HG02938 (cell line): ENCODE results near the gene CABLES2.

ENCODE experiments used
- ATAC-seq: cut with Tn5 transposase; IDR thresholded peaks from one replicate; pipeline ENCODE4 v1.9.1; 2021; ENCODE audit warnings: mild to moderate bottlenecking, moderate library complexity; ENCODE audit not compliant: unreplicated experiment

The CABLES2 gene

GRCh38 chr20:62362991-62363919 lies 43.8 kb downstream of the CABLES2 start:
- ATAC-seq = no peak

DNA sequence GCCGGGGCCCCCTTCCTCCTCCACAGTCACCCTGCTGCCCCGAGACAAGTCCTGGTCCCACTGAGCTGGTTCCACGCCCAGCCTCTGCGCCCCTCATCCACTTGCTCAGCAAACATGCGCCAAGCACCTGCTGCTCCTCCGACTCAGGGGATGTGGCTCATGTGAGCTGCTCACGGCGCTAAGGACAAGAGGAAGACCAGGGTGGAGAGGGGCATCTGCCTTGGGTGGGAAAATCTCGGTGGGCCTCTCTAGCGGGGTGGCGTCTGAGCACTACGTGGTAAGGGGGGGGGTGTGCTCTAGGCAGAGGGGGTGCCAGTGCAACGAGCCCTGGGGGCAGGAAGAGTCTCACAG lies 44.5 kb downstream of the CABLES2 start:
- ATAC-seq = no peak

DNA sequence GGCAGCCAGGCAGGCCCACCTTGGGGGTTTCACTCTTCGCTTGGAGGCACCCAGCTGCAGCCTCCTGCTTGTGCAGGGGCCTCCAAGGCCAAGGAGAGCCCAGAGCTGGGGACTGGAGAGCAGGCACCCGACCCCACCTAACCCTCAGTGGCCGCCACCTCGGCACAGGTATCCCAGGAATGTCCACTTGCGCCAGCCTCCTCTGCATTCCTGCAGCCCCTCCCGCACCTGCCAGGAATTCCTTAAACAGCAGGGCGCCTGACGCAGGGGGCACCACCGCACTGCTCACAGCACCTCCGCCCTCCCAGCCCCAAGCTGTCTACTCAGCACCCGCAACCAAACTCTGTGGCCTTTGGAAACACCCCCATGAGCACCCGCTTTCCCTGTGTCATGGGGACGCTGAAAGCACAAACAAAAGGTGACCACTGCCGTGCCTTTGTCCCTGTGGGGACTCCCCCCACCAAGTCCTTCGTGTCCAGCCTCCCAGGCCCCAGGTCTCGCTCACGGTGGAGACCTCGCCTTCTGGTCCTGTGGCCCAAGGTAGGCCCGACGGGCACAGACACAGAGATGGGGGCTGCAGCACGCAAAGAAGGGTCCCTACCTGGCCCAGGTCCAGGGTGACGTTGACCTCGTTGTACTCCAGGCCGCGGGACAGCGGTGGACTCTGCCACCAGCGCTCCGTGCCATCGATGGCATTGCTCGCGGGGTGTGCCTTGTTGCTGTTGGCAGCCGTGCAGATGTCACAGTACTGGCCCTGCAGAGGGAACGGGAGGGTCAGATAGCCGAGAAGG lies 45.1 kb downstream of the CABLES2 start:
- ATAC-seq = no peak

DNA sequence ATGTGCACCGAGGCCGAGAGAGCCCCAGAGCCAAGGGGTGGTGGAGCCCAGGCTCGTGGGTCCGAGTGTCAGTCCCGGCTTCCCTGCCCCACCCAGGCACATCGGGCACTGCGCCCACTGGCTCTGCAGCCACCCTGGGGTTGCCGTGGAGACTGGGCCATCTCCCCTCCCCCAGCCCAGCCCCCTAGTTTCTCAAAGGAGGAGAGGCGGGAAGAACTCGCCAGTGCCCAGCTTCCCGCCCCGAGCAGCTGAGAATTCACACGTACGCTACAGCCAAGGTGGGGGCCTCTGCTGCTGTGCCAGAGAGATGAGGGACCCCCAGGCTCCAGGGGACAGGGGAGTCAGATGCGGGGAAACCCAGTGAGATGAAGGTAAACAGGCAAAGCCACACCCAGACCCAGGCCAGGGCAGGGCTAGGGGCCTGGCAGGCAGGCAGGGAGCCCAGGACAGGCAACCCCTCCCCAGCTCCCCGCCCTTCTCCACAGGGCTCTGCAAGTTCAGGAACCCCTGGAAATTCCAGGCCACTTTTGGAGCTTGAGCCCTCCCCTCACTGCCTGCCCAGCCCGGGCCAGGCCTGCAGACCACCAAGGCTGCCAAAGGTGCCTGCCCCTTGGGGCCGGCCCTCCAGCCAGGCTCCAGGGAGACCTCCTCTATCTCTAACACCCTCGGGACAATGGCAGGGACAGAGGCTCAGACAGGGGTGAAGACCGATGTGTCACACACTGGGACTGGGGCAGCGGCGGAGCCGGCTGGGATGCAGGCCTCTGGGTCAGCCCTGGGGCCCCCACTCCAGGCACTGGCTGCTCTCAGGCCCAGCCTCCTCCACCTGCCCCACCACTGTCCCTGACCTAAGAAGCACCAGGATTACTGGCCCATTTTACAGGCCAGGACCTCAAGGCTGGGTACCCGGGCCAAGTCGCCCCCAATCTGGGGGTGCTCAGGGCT lies 46.0 kb downstream of the CABLES2 start:
- ATAC-seq = no peak

GRCh38 chr20:62359491-62360121 lies 47.5 kb downstream of the CABLES2 start:
- ATAC-seq = no peak

DNA sequence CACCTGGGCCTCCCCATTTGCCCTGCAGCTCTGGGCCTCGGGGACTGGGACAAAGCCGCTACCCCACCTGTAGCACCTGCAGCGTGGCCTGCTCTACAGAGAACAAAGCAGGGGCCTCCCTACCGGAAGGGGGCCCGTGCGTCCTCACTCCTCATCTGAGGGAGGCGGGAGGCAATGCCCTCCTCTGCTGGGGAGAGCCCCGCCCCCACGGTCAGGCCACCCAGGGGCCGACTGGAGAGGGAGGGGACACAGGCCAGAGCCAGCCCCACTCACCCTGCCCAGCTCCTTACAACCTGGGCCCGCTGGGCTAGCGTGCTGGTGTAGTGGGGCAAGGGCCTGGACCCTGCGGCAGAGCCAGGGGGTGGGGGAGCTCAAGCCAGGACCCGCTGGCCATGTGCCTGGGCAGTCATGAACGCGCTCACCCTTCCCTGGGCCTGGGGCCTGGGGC lies 48.0 kb downstream of the CABLES2 start:
- no peak for ATAC-seq

GRCh38 chr20:62358171-62359042 lies 48.7 kb downstream of the CABLES2 start:
- no peak for ATAC-seq

DNA sequence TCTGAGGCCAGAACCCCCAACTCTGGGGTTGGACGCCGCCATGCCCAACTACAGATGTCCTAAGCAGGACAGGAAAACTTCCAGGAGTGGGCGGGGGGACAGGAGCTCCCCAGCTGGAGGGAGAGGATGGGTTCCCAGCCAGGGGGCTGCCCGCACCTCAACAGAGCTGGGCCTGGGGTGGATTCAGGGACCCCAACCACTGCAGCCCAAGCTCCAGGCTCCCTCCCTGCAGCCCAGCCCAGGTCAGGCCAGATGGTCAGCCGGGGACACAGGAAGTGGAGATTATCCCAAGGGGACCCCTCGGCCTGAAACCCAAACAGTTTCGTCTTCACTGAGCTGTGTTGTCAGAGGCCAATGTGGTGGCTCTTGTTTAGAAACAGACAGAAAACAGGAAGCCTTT lies 49.4 kb downstream of the CABLES2 start:
- no peak for ATAC-seq

DNA sequence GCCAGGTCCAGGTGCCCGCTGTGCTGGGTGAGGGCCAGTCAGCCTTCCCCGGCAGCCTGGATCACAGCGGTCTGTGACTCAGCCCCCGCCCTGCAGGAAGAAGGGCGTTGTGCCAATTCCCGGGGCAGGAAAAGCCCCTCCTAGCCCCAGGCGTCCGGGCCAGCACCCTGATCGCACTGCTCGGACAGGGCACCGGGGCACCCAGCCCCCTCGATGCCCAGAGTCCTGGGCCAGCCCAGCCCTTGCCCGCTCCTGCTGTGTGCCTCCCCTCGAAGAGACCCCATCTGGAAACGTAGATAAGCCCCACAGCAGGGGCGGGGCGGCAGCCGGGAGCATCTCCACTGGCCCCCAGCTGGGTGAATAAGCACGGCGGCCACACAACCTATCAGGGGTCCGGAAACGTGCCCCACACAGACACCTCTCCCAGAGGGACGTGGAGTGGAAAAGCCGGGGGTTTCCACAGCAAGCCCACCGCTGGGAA lies 49.9 kb downstream of the CABLES2 start:
- no peak for ATAC-seq

- no peak for ATAC-seq
Observed at GRCh38 chr20:62356589-62357186, 50.4 kb downstream of the CABLES2 start.

- no peak for ATAC-seq
Observed at GRCh38 chr20:62355878-62356588, 51.1 kb downstream of the CABLES2 start.

DNA sequence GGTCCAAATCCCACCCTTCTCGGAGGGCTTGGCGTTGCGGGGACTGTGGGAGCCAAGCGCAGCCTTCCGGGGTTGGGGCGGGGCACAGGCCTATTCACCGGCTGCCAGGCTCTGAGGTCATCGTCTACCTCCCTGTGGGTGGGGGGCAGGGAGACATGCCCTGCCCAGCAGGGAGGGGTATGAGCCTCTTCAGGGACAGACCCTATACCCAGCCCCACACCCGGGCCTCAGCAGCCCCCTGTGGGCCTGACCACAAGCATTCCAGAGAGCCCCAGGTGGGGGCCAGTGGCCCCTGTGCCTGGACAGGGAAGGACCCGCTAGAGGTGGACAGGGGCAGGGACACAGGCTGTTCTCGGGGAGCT lies 51.6 kb downstream of the CABLES2 start:
- ATAC-seq = no peak

DNA sequence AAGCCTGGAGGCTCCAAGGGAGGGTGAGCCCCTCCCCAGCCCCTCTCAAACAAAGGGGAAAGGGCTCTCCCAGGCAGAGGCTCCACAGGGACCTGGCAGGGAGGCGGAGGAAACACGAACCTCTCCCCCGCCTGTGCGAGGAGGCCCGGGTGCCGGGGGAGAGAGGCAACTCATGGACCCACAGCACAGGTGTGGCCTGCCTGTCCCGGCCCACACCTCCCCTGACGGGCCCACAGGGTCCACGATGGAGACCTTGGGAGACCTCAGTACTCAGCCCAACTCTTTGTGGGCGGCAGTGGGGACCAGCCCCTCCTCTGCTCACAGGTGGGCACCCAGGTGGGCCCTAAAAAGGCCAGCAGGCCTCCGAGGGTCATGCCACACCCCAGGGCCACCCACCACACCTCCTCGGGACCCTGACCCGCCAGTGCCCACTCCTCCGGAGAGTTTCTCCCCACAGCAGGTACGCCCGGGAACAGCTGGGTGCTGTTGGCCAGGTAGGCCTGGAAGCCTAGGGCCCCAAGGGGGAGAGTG lies 52.2 kb downstream of the CABLES2 start:
- no peak for ATAC-seq

GRCh38 chr20:62354031-62354808 lies 52.9 kb downstream of the CABLES2 start:
- ATAC-seq = no peak

- no peak for ATAC-seq
Observed at GRCh38 chr20:62353289-62354030, 53.6 kb downstream of the CABLES2 start.

DNA sequence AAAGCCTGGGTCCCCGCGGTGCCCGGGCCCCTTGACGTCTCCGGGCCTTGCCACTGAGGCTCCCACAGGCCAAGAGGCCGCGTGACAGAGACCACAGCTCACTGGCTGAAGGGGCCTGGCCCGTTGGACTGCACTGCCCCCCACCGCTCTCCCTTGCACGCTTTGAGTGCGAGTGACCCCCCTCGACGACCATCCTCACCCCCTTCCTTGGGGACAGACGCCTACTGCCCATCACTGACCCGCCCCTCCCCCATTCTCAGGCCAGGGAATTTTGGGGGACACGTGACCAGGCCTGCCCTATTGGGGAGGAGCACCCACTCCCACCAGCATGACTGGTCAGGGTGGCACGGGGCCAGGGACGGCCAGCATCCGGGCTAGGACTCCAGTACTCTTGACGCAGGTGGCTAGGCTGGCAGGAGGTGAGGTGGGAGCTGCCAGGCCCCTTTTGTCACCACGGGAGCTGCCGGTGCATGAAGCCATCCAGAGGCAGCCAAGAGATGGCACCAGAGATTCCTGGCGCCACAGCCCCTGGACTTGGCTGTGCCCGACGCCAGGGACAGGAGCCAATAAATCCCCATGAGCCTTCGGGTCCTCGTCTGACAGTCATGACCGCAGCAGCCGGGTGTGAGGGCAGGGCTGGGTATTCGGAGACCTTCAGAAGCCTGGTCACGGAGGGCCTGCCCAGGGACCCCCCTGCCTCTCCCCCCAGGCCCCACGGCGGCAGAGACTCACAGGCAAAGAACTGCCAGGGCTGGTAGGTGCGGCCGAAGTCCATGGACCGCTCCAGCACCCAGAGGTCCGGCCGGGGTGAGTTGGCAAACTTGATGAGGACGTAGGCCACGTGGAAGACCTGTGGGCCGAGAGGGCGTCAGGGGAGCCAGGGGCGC lies 54.4 kb downstream of the CABLES2 start:
- ATAC-seq = no peak
